Small intestine (tissue), 7 donors: ENCODE data around the gene GOT2. TPM values are rescaled to one million over a fixed set of nuclear protein-coding genes. Genes with fewer than 3 reads are reported as not detected.
"Not testable (repeated sequence)": the region's sequence is repeated elsewhere in the genome, so short reads cannot be mapped to it uniquely, and the experiment has no call there.

ENCODE experiments used
- DNase-seq, 2 donors: peaks; one replicate each; pipeline versions ENCODE4 v3.0.0 to v3.0.0-alpha.2; 2013
- FAIRE-seq: peaks from 2 replicates; lab custom pipeline; 2012; peaks lifted over from hg19 to GRCh38; lab: Jason Lieb, UNC
- H3K27ac ChIP-seq, 3 donors: one replicate each; pipeline ENCODE4 v1.5.1; 2013; ENCODE audit warnings: low read length in 2 of 3, mild to moderate bottlenecking in 2 of 3, control low read depth in 1 of 3, inconsistent platforms in 1 of 3, low read depth in 1 of 3, moderate library complexity in 1 of 3
- H3K27me3 ChIP-seq, 3 donors: one replicate each; pipeline ENCODE4 v1.6.1; 2013; ENCODE audit warnings: low read length in 3 of 3, inconsistent platforms in 1 of 3; ENCODE audit not compliant: control insufficient read depth in 3 of 3, insufficient read depth in 3 of 3
- H3K36me3 ChIP-seq, 3 donors: one replicate each; pipeline ENCODE4 v1.6.1; 2013; ENCODE audit warnings: low read length in 3 of 3, inconsistent platforms in 1 of 3, low read depth in 1 of 3, mild to moderate bottlenecking in 1 of 3, moderate library complexity in 1 of 3; ENCODE audit not compliant: control insufficient read depth in 3 of 3, insufficient read depth in 2 of 3
- H3K4me1 ChIP-seq, 3 donors: one replicate each; pipeline ENCODE4 v1.6.1; 2013; ENCODE audit warnings: low read length in 2 of 3, inconsistent platforms in 1 of 3, low read depth in 1 of 3, mild to moderate bottlenecking in 1 of 3, moderate library complexity in 1 of 3; ENCODE audit not compliant: control insufficient read depth in 3 of 3, insufficient read depth in 2 of 3
- H3K4me3 ChIP-seq, 3 donors: one replicate each; pipeline ENCODE4 v1.5.1; 2013; ENCODE audit warnings: low read length in 3 of 3, control low read depth in 1 of 3, inconsistent platforms in 1 of 3, low read depth in 1 of 3, mild to moderate bottlenecking in 1 of 3, moderate library complexity in 1 of 3
- H3K9me3 ChIP-seq, 2 donors: one replicate each; pipeline ENCODE4 v1.6.1; 2013; ENCODE audit warnings: low read depth in 1 of 2, low read length in 1 of 2; ENCODE audit not compliant: control insufficient read depth in 2 of 2, insufficient read depth in 1 of 2
- WGBS, 3 donors: extraction: QIAGEN DNeasy Blood & Tissue Kit; methylation state at CpG; one replicate each; pipeline ENCODE4 v1.1.7; 2013; 5-methylcytosine and 5-hydroxymethylcytosine counted together
- polyA plus RNA-seq, 4 donors: library from polyadenylated mRNA; stranded (reverse) in 3 of 4; unstranded in 1 of 4; fragments of 200-250 nt in 3 of 4; fragments of 120-200 nt in 1 of 4; gene quantifications; one replicate each; pipeline versions ENCODE4 v1.2.1 to v1.2.3, GENCODE V29; 2013
- donor health status: healthy with polysubstance abuse.
- donor health status: control.
- donor health status: control.
- donor health status: Bipolar disorder and iron deficiency.
- donor health status: healthy.

The GOT2 gene
- polyA plus RNA-seq, 4 donors, result 41.9 to 78.3 (median 57.8) TPM

DNA sequence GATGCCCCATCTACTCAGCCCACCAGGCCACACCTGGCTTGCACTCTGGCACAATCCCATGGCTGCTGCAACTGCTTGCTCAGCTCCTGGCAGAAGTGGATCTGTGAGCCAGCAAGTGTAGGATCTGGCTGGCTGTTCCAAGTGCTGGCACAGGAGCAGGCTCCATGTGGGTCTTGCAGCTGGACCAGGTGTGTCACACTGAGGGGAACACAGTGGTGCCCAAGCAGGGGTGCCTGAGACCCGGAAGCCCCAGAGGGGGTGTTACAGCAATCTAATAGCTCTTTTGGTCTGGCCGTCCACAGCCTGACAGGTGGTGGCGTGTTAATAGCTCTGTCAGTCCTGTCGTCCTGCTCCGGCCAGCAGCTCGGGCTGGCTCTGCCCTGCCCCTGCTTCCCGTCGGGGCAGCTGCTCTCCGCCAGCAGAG lies 19.6 kb upstream of the GOT2 start:
- Histone ChIP-seq H3K9me3 (peaks cover 0 to 2% of the 10 kb centered on the region in 2 donors), H3K4me1 (no peaks in the 10 kb centered on the region), H3K27ac (no peak overlapping the region), H3K36me3 (no peaks in the 10 kb centered on the region), H3K4me3 (no peak overlapping the region), H3K27me3 (no peaks in the 10 kb centered on the region)
- FAIRE-seq, result no peak
- no peak for DNase-seq
- 54 to 76% (median 71%) methylated on average over 9 of the region's 9 CpGs for WGBS, 3 donors

DNA sequence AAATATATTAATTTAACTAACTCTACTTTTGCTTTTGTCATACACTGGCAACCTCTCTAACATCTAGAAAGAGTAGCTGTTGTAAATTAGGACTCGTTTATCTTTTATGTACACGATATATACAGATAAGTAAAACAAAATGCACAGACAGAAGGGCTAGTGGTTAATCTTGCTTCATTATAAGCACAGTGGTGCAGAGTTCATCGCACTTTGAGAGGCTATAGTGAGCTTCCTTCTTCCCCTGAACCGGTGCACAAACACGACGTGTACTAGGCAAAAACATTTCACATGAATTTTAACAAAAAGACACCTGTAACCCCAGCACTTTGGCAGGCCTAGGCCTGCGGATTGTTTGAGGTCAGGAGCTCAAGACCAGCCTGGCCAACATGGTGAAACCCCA lies 10.4 kb upstream of the GOT2 start:
- FAIRE-seq (no peak), DNase-seq (no peak)
- H3K27me3 ChIP-seq, result no peaks in the 10 kb centered on the region
- H3K4me3 ChIP-seq, result no peak overlapping the region
- H3K9me3 ChIP-seq, result peaks cover 0 to 2% of the 10 kb centered on the region in 2 donors
- H3K4me1 ChIP-seq, result peaks cover 0 to 3% (median 0%) of the 10 kb centered on the region in 3 donors
- 31 to 62% (median 41%) methylated on average over 7 of the region's 7 CpGs for WGBS, 3 donors
- H3K27ac ChIP-seq, result no peak overlapping the region
- H3K36me3 ChIP-seq, result no peaks in the 10 kb centered on the region

DNA sequence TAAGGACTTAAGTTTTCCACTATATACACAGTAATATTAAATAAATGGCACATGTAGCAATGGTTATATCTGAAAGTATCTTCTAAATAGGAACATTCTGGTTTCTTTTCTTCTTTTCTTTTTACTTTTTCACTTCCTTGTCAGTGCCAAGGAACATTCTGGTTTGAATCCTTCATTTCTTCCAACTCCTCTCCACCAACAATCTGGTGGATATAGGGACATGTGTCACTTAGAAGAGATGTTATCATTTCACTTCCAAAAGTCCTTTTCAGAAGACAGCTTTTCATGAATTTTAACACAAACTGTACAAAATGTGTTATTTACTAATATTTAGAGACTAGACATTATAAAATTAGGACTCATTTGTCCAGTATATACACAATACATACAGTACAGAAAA lies 7.9 kb upstream of the GOT2 start:
- H3K4me3 ChIP-seq, result no peak overlapping the region
- H3K4me1 ChIP-seq, result peaks cover 0 to 5% (median 4%) of the 10 kb centered on the region in 3 donors
- H3K9me3 ChIP-seq, result no peaks in the 10 kb centered on the region
- no peaks in the 10 kb centered on the region for H3K36me3 ChIP-seq
- no peak for FAIRE-seq
- no peak for DNase-seq
- no peaks in the 10 kb centered on the region for H3K27me3 ChIP-seq
- H3K27ac ChIP-seq, result no peak overlapping the region

DNA sequence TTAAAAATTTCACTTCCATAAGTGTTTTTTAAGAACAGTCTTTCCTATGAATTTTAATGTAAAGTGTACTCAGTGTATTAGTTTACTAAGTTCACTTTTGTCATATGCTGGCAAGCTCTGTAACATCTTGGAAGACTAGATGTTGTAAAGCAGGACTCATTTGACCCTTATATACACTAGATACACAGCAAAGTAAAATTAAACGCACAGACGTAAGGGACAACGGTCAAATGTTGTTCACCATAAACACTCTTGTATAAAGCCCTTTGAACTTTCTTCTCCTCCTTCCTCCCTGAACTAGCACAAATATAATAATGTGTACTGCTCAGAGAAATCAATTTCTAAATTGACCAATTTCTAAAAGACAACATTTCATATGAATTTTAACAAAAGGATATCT lies 7.0 kb upstream of the GOT2 start:
- Histone ChIP-seq H3K36me3 (no peaks in the 10 kb centered on the region), H3K27ac (peak overlapping the region in 2 of 3 donors; percentile 1 to 44), H3K4me3 (no peak overlapping the region), H3K9me3 (no peaks in the 10 kb centered on the region), H3K27me3 (no peaks in the 10 kb centered on the region), H3K4me1 (peaks cover 0 to 5% (median 4%) of the 10 kb centered on the region in 3 donors)
- WGBS, 3 donors, result 13 to 52% (median 35%) methylated on average over 3 of the region's 3 CpGs
- FAIRE-seq, result no peak
- peak; percentile 46 to 85 for DNase-seq

DNA sequence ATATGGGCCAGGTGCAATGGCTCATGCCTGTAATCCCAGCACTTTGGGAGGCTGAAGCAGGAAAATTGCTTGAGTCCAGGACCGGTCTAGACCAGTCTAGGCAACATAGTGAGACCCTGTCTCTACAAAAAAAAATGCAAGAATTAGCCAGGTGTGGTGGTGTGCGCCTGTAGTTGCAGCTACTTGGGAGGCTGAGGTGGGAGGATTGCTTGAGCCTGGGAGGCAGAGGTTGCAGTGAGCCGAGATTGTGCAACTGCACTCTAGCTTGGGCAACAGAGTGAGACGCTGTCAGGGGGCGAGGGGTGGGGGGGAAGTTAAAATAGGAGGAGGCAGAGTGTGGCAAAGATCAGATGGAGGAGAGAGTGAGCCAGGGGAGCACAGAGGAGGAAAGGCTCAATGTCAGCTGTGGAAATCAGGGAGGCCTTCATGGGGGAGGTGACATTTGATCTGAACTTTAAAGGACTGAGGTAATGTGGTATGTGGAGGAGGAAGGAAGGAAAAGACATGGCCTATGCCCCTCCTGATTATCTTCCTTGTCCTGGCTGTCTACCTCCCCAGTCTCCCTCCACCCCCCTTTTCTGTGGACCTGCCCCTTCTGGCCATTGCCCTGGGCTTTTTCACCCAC lies 4.7 kb upstream of the GOT2 start:
- no peak for FAIRE-seq
- no peaks in the 10 kb centered on the region for H3K9me3 ChIP-seq
- WGBS, 3 donors, result 82 to 91% (median 91%) methylated on average over 5 of the region's 5 CpGs

DNA sequence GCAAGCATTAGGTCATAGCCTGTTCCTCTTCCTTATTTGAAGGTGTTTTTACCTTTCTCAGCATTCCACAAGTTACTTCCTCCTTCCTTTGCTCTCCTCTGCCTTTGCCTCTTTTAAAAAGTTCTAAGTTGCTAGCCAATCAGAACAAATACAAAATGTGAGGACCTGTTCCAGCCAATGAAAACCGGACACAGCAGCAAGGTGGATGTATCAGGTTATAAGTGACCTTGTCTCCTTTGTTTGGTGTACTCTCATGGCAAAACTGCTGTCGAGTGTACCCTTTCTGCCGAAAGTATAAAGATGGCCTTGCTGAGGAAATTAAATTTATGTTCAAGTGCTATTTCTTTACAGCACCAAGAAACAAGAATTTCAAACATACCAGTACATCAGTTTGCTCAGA lies 2.2 kb upstream of the GOT2 start:
- DNase-seq, H3K27me3 ChIP-seq, H3K27ac ChIP-seq, H3K36me3 ChIP-seq, H3K4me3 ChIP-seq, H3K9me3 ChIP-seq, FAIRE-seq: not testable (repeated sequence)
- H3K4me1 ChIP-seq, result peaks cover 6 to 10% (median 8%) of the 10 kb centered on the region in 3 donors
- WGBS, 3 donors, result 86 to 91% (median 87%) methylated on average over 3 of the region's 3 CpGs

More for the DNA sequence above, 4.7 kb upstream of the GOT2 start:
- H3K36me3 ChIP-seq, result no peaks in the 10 kb centered on the region
- no peak overlapping the region for H3K4me3 ChIP-seq
- no peak for DNase-seq
- no peaks in the 10 kb centered on the region for H3K27me3 ChIP-seq
- no peak overlapping the region for H3K27ac ChIP-seq
- H3K4me1 ChIP-seq, result peaks cover 0 to 7% (median 5%) of the 10 kb centered on the region in 3 donors

DNA sequence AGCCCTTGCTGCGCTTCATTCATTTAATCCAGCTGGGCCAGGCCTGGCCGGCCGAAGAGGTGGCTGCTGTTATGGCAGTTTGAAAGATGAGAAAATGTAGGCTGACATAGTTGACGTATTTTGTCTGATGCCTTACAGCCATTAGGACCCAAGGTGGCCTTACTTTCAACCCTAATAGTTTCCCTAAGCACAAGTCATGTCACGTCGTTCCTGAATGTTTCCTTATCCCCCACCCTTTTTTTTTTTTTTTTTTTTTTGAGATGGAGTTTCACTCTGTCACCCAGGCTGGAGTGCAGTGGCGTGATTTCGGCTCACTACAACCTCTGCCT lies 307 bp upstream of the GOT2 start:
- Histone ChIP-seq H3K36me3 (peaks cover 0 to 8% (median 0%) of the 10 kb centered on the region in 3 donors), H3K27me3 (no peaks in the 10 kb centered on the region), H3K27ac (peak overlapping the region in 1 of 3 donors; percentile 7), H3K4me1 (peaks cover 6 to 8% (median 7%) of the 10 kb centered on the region in 3 donors), H3K4me3 (peak overlapping the region in 2 of 3 donors; percentile 82 to 88), H3K9me3 (no peaks in the 10 kb centered on the region)
- WGBS, 3 donors, result 30 to 38% (median 30%) methylated on average over 8 of the region's 8 CpGs
- DNase-seq, result no peak
- no peak for FAIRE-seq

DNA sequence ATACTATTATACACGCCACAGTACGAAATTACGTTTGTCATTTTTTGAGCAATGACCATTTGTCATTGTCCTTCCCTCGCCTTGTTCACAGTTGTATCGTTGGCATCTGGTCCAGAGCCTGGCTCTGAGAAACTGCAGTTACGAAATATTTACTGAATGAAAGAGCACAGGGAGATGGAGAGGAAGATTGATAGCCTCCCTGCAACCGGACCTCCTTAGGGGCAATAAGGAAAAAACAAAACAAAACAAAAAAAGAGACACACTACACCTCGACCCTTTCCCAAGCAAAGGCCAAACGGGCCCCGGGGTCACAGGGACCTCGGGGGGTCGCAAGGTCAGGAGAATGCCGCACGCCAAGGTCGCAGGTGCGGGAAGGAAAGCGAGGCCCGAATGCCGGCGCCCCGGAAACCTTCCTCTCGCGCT lies 857 bp downstream of the GOT2 start:
- WGBS, 3 donors, result 0 to 2% (median 2%) methylated on average over 21 to 23 of the region's 23 CpGs
- DNase-seq, result peak in 1 of 2 donors; percentile 30
- no peaks in the 10 kb centered on the region for H3K9me3 ChIP-seq
- H3K4me1 ChIP-seq, result peaks cover 3 to 6% (median 6%) of the 10 kb centered on the region in 3 donors
- H3K4me3 ChIP-seq, result peak overlapping the region; percentile 76 to 88 (median 82)
- H3K27me3 ChIP-seq, result no peaks in the 10 kb centered on the region
- peak overlapping the region; percentile 73 to 84 (median 77) for H3K27ac ChIP-seq
- no peak for FAIRE-seq
- H3K36me3 ChIP-seq, result peaks cover 0 to 8% (median 0%) of the 10 kb centered on the region in 3 donors
